Lung (tissue), 12 donors: Measurements from ENCODE around the gene UBXN6. TPM values are rescaled to one million over a fixed set of nuclear protein-coding genes. Genes with fewer than 3 reads are reported as not detected.

ENCODE experiments used
- ATAC-seq: fragments of 200-7000 bp; cut with Tn5 transposase; one replicate; pipeline ENCODE4 v1.9.1; 2020; ENCODE audit warnings: moderate number of reproducible peaks; ENCODE audit not compliant: insufficient read depth, low FRiP score
- DNase-seq, 3 donors: peaks; one replicate each; pipeline ENCODE4 v3.0.0-alpha.2; 2013 to 2017
- H3K27ac ChIP-seq, 2 donors: one replicate each; pipeline ENCODE4 v1.5.1; 2013; ENCODE audit warnings: mild to moderate bottlenecking in 2 of 2, moderate library complexity in 2 of 2, control low read depth in 1 of 2, inconsistent platforms in 1 of 2, low read depth in 1 of 2, low read length in 1 of 2
- H3K27me3 ChIP-seq, 3 donors: one replicate each; pipeline ENCODE4 v1.5.1; 2013; ENCODE audit warnings: low read length in 2 of 3; ENCODE audit not compliant: control insufficient read depth in 3 of 3, insufficient read depth in 3 of 3
- H3K36me3 ChIP-seq, 4 donors: one replicate each; pipeline ENCODE4 v1.5.1; 2013; ENCODE audit warnings: low read length in 4 of 4, mild to moderate bottlenecking in 1 of 4, moderate library complexity in 1 of 4; ENCODE audit not compliant: control insufficient read depth in 4 of 4, insufficient read depth in 4 of 4
- H3K4me1 ChIP-seq, 5 donors: one replicate each; pipeline ENCODE4 v1.5.1; 2013; ENCODE audit warnings: low read length in 5 of 5, mild to moderate bottlenecking in 2 of 5, moderate library complexity in 1 of 5; ENCODE audit not compliant: control insufficient read depth in 5 of 5, insufficient read depth in 5 of 5
- H3K4me3 ChIP-seq: one replicate; pipeline ENCODE4 v1.5.1; 2013; ENCODE audit warnings: mild to moderate bottlenecking, control low read depth, moderate library complexity
- H3K9ac ChIP-seq, 2 donors: one replicate each; pipeline ENCODE4 v1.5.1; 2013; ENCODE audit warnings: low read length in 2 of 2, control low read depth in 1 of 2; ENCODE audit not compliant: insufficient read depth in 1 of 2
- H3K9me3 ChIP-seq, 4 donors: one replicate each; pipeline ENCODE4 v1.5.1; 2013; ENCODE audit warnings: low read length in 3 of 4, mild to moderate bottlenecking in 1 of 4, moderate library complexity in 1 of 4; ENCODE audit not compliant: control insufficient read depth in 4 of 4, insufficient read depth in 3 of 4
- CTCF ChIP-seq: IDR thresholded peaks from 2 replicates; pipeline ENCODE4 v1.5.1; 2012; ENCODE audit warnings: mild to moderate bottlenecking; ENCODE audit errors: control extremely low read depth, extremely low read depth
- WGBS, 2 donors: extraction: QIAGEN DNeasy Blood & Tissue Kit; methylation state at CpG; one replicate each; pipeline ENCODE4 v1.1.7; 2013; 5-methylcytosine and 5-hydroxymethylcytosine counted together
- polyA plus RNA-seq, 2 donors: library from polyadenylated mRNA; stranded (reverse); fragments of 200-250 nt; gene quantifications; one replicate each; pipeline ENCODE4 v1.2.1, GENCODE V29; 2013
- total RNA-seq, 2 donors: library from RNA; depleted of rRNA in 1 of 2; stranded (reverse); fragments of >200 nt in 1 of 2; gene quantifications; one replicate each; pipeline ENCODE4 v1.2.1, GENCODE V29; 2014 to 2021
- donor health status: control.
- donor health status: control.
- donor health status: Bipolar disorder and iron deficiency.
- donor health status: healthy.
- donor health status: DM: yes; HTN: yes; CAD: no.

The UBXN6 gene
- total and polyA plus RNA-seq, 4 donors = 74.4 to 128 (median 98.5) TPM

DNA sequence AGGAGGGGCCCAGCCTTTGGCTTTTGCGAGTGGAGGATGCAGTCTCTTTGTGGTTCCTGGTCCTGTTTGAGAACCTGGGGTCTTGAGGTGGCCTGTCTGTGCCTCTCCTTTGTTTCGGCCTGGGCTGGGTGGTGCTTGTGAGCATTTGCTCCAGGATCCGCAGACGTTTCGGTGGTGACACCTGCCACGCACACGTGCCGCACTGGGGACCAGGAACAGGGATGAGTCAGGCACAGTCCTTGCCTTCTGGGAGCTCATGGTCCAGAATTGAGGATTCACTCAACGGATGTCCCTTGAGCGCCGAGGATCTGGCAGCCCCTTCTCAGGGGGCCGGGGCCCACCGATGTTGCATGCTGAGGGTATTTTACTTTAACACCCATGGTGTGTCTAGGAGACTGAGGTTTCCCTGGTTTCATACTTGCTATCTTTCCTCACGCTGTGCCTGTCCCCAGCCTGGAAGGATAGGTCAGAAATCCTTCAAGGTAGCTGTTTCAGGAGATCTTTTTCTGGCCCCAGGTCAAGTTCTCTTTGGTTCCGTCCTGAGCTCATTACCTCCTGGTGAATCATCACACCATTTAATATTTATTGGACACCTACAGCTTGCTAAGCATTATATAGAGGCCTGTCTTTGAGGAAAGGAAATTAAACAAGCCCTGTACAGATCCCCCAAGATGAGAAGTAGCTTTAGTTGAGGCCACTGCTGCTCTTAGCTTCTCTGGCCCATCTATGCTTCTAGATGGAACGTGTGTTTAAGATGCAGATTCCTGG, 19.6 kb upstream of the UBXN6 start:
- WGBS, 2 donors = 87 to 91% methylated on average over 16 of the region's 16 CpGs

GRCh38 chr19:4474514-4475022, 17.0 kb upstream of the UBXN6 start:
- no peak for TF ChIP-seq CTCF
- peaks cover 0 to 16% (median 7%) of the 10 kb centered on the region in 4 donors for H3K36me3 ChIP-seq
- H3K27ac ChIP-seq = no peak overlapping the region
- peaks cover 0 to 17% (median 8%) of the 10 kb centered on the region in 5 donors for H3K4me1 ChIP-seq
- ATAC-seq (no peak), DNase-seq (peak; percentile 54 to 66 (median 62))
- H3K4me3 ChIP-seq = no peak overlapping the region
- 12 to 29% methylated on average over 13 of the region's 13 CpGs for WGBS, 2 donors
- no peak overlapping the region for H3K9ac ChIP-seq
- H3K27me3 ChIP-seq = no peaks in the 10 kb centered on the region
- no peaks in the 10 kb centered on the region for H3K9me3 ChIP-seq

More for the DNA sequence above, 19.6 kb upstream of the UBXN6 start:
- H3K4me1 ChIP-seq = peaks cover 0 to 17% (median 8%) of the 10 kb centered on the region in 5 donors
- H3K27ac ChIP-seq = no peak overlapping the region
- H3K36me3 ChIP-seq = peaks cover 0 to 20% (median 7%) of the 10 kb centered on the region in 4 donors
- no peak overlapping the region for H3K9ac ChIP-seq
- DNase-seq = no peak
- H3K9me3 ChIP-seq = no peaks in the 10 kb centered on the region
- H3K27me3 ChIP-seq = no peaks in the 10 kb centered on the region
- no peak overlapping the region for H3K4me3 ChIP-seq
- TF ChIP-seq CTCF = no peak
- no peak for ATAC-seq

DNA sequence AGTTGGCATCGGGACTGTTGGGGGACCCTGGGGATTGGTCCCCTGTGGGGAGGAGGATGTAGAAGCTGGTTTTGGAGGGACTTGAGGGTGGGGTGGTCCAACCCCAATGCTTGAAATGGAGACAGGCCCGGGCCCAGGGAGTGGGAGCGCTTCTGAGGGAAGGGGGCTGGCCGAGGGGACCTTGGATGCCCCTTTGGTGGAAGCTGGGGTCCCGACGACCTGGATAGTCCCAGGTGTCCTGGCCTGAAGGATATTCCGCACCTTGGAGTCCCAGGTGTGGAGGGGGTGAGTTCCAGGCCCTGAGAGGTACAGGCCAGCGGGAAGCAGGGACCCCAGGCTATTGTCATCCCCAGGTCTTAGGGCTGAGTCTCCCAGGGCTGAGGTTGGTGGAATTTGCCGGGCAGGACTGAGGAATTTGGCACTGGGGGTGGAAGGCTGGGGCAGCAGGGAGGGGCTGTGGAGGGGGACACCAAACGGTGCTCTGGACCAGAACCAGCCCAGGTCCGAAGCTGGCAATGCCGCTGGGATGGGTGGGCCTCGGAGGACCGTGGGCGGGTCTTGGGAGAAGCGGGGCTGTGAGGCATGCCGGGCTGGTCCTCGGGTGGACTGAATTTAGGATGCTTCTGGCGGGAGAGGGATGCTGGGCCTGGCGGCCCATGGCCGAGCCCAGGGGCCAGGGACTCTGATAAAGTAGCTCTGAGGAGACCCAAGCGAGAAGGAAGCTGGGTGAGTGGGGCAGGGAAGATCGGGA, 16.3 kb upstream of the UBXN6 start:
- Histone ChIP-seq H3K36me3 (peaks cover 0 to 14% (median 7%) of the 10 kb centered on the region in 4 donors), H3K27ac (no peak overlapping the region), H3K27me3 (no peaks in the 10 kb centered on the region), H3K4me1 (peaks cover 0 to 17% (median 8%) of the 10 kb centered on the region in 5 donors), H3K9me3 (no peaks in the 10 kb centered on the region), H3K4me3 (no peak overlapping the region), H3K9ac (no peak overlapping the region)
- TF ChIP-seq CTCF = no peak
- WGBS, 2 donors = 29 to 38% methylated on average over 23 of the region's 23 CpGs
- ATAC-seq = no peak
- DNase-seq = no peak
